ENCODE measurements around the gene ZNF385A.
A peak's percentile ranks its signal among the peaks of the same experiment; 100 is the strongest.

Gene ZNF385A, protein sequence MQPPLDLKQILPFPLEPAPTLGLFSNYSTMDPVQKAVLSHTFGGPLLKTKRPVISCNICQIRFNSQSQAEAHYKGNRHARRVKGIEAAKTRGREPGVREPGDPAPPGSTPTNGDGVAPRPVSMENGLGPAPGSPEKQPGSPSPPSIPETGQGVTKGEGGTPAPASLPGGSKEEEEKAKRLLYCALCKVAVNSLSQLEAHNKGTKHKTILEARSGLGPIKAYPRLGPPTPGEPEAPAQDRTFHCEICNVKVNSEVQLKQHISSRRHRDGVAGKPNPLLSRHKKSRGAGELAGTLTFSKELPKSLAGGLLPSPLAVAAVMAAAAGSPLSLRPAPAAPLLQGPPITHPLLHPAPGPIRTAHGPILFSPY
- 0.41 to 0.65 reads per million in 2 donors for total RNA-seq

DNA sequence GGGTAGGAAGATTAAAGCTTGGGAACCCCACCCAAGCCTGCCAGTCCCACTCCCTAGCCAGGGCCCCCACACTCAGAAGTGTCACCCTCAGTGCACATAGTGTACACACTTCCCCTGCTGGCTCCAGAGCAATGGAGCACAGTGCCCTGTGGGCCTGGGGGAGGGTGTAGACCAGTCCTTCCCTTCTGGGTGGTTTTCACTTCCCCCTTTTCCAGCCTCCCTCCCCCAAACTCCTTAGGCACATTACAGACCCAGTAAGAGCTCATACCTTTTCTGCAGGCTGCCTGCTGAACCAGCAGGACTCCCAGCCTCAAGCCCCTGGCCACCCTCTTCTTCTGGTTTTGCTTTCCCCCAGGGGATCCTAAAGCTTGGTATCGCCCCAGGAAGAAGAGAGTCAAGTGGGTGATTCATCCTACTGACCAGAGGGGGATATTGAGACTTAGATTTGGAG lies at the start of gene ZNF385A:
Gene ZNF385A, minus strand, starts transcription at position 143 of the 451 bp plus-strand sequence. CDS start 219 bp downstream, outside the sequence.
- DNase-seq: no peak

DNA sequence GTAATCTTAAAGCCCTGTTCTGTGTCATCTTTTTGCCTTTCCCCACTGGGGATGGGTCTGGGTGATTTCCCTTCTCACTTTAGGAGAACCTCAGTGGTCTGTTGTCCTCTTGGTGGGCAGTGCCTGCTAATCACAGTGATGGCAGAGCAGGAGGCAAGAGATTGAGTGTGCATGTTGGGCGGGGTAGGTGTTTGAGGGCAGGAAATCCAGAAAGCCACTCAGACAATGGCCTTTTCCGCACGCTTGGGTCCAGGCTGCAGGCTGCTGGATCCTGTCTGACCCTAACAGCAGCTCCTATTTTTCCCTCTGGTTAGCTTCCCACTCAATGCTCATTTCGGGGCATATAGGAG lies 48.3 kb upstream of the ZNF385A start:
- no peak for DNase-seq

DNA sequence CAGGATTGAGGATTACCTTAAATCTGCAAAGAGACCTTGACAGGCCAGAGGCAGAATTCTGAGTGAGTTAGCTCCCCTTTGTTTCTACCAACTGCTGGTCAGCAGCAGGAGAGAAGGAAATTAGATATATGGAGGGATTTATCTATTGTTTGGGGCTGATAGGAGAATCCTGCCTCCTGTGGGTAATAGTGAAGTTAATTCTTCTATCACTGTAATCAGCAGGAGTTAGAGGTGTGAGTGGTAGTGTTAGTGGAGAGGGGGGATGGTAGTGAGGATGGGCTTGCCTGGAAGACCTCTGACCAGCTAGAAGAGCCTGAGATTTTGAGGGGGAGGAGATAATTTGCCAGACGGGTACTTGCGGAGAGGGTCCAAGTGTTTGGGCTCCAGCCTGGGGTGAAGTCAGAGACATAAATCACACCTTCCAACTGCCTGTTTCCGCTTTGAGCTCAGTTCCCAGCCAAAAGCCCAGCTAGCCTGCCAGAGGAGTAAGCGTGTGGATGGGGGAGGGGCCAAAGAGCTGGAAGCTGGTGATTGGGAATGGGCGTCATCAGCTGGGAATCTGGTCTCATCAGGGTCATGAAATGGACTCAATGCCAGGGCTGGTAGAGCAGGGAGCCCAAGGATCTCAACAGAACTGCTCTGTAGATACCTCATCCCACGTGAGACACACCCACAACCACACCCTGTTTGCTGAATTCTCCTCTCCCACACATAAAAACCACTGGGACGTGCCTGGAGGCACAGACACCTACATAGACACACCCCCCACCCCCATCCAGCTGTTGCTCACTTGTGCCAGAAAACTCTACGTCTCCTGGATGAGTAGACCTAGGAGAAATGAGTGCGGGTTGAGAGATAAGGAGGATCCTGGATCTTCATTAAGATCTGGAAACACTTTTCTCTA lies 47.6 kb upstream of the ZNF385A start:
- DNase-seq: no peak

DNA sequence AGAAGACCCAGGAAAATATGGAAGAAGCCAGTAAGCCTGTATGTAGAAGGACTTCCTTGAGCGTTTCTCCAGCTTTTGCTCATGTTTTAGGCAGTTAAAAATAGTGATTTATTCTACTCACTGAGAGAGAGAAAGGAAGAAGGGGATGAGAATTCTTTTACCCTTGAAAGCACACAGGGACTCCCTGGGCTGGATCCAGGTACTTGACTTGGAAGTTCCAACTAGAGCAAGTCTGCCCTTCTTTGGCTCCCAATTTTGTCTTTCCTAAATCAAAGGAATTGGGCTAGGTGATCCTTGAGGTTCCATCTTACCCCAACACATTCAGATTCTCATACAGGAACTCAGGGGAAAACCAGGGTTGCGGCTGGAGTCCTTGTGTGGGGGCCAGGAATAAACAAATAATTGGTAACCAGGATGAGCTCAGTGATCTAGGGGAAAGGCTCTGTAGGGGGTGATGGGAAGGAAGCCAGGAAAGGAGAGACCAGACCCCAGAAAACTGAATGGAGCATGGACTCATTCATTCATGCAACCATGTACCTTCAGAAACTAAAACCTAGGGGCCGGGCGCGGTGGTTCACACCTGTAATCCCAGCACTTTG lies 46.0 kb upstream of the ZNF385A start:
- DNase-seq: no peak

DNA sequence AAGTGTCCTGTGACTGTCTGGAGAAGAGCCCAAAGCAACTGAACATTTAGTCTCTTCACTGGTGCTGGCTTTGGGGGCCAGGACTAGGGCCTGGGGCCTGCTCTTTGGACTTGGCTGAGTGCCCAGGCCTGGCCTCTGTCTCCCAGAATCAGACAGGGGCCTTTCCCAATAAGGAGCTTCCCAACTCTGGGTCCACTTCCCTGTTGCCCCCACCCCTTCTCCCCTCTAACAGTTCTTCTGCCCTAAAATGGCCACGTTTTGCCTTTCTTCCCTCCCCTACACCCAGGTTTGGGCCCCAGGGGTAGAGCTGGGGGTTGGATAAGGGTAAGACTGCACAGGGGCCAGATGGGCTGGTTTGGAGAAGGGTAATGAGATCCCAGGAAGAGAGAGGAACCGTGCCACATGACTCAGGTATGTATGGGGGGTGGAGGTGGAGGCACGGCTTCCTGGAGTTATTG lies 44.5 kb upstream of the ZNF385A start:
- no peak for DNase-seq

DNA sequence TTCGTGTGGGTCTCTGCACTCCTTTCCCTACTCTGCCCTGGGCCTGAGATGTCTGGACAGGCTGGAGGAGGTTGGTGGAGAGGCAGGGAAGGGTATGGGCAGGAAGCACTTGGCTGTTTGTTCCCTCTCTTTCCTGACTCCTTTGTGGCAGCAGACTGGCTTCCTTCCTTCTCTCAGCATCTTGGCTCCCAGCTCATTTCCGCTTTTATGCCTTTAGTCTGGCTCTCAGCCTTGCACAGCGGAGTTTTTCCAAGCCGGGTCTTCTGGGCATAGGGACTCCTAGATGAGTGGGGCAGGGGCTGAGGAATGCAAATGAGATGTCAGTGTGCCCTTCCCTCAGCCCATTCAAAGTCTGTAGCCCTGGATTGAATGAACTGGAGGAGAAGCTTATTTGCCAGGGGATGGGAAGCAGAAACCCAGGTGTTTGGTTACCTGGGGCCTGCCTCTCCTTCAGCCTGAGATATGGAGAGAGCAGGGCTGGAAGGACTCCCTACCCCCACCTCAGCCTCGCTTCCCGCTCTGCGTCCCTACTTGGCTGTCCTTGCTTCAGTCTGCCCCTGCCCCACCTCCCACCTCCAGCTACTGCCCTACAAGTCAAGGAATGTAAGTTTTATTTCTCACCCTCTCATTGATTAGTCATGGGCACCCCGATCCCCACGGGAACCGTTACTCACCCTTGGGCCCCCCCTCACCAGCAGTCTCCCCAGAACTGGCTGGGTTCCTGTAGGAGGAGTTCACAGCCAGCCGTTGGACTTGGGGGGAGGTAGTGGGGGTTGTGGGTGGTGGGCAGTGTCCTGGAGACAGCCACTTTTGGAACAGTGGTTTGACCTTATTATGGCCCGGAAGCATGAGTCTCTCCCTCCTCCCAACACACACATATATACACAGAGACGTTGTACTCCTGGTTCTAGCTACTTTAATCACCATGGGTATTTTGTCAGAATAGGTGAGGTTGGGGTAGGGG lies 43.8 kb upstream of the ZNF385A start:
- DNase-seq: no peak

DNA sequence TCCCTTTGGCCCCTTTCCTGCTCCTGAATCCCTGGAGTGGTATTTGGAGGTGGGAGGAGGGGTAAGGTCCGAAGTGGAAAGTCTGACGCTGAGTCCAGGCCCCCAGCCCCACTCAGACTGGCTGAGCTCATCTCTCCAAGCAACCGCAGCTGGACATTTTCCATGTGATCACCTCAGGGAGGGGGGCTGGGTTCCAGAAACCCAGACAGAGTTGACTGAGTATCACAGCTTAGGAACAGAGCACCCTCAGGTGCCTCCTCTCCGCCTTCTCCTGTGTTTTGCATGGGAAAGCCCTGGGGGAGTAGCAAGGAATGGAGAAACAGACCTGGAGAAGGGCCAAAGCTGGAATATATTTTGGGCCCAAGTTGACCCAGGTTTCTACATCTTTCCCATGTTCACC lies 42.6 kb upstream of the ZNF385A start:
- no peak for DNase-seq

DNA sequence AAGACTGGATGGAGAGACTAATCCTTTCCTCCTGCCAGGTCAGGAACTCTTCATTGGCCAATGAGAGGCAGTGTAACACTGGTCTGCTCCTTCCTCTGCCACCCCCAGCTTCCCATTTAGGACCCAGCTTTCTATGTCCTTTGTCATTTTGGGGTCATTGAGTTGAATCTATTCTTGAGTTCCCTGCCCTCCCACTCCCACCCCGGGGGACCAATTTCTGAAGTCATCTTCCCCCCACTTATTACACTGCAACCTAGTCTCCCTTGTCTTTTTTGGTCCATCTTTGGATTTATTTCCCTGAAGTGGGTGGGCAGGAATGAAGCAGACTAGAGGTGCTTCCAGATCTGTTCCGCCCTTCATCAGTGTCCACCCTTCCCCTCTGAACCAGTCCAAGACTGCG lies 42.2 kb upstream of the ZNF385A start:
- DNase-seq: no peak

DNA sequence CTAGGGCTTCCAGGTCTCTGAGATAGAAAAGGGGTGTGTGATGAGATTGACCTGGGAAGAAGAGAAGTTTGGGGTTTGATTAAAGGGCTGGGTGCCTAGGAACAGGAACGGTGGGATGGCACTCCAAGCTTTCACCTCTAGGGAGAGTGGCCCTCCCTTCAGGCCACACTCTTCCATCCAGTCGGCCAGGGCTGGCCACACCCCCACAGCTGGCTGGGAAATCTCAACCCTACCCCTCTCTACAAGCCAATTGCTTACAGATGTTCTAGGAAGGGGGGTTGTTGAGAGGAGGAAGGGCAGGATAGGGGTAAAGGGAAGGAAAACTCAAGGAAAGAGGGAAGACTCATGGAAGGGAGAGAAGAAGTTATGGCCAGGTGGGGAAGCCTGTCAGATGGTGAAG lies 41.2 kb upstream of the ZNF385A start:
- no peak for DNase-seq

DNA sequence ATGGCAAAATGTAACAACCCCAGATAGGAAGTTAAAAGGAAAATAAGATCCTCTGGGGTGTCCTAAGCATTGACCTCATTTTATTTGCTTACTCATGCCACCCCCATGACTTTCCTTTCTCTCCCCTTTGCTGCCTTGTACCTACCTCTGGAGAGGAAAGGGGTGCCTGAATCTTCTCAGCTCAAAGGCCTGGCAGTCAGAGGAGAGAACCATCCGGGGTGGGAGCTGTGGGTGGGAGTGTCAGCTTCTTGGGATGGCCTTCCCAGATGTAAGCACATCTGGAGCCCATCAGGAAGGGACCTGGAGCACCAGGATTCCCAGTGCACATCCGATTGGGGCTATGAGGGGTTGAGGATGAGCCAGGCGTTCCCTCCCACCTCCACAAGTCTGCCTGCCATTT lies 39.7 kb upstream of the ZNF385A start:
- DNase-seq: no peak

DNA sequence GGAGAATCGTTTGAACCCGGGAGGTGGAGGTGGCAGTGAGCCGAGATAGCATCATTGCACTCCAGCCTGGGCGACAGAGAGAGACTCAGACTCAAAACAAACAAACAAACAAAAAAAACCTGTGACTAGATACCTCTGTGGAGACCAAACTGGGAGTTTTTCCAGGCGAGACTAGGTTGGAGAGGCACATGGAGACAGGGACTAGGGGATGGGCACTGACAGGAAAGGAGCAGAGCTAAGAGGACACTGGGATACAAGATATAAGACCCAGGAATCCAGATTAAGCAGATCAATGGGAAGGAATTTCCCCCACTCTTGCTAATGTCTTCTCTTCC lies 39.2 kb upstream of the ZNF385A start:
- no peak for DNase-seq

DNA sequence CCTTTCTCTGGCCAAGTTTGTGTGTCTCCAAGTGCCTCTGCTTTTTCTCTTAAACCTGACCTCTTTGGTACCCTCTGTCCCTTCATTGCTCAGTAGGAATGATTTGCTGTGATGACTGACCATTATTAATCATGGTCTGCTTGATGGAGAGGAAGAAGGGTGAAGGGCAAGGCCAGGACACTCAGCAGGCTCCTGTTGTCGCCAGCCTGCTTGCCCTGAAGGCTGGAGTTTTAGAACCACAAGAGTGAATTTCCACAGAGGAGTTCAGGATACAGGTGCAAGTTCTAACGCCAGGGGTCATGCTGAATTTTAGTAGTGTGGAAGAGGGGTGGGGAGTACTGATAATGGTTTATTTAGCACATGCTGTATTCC lies 37.3 kb upstream of the ZNF385A start:
- no peak for DNase-seq

DNA sequence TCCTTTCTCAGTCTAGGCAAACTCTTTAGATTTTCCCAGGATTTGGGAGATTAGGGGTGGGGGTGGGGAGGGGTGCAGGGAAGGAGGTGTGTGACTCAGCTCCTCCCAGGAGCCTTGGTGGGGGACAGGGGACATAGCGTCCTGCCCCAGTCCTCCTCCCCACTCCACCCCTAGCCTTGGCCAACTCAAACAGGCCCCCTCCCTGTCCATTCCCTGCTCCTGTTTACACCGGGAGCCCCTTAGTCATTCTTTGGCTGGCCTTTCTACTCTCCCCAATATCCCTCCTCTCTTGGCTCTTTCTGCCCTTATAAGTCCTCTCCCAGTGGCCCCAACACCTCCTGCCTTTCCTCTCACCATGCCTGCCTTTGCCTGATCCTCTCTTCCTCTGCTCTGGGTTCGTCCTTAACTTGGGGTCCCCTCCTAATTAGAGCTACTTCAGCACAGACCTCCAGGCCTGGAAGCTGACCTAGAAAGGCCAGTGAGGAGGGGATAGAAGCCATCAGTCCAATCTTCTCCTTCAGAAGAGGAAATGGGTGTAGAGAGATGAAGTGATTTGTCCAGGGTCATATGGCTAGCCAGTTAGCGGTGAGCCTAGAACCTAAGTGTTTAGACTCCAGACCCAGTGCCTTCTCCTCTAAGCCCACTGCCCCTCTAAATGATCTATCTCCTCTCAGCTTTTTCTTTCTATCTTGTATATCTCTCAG lies 36.8 kb upstream of the ZNF385A start:
- DNase-seq: no peak

DNA sequence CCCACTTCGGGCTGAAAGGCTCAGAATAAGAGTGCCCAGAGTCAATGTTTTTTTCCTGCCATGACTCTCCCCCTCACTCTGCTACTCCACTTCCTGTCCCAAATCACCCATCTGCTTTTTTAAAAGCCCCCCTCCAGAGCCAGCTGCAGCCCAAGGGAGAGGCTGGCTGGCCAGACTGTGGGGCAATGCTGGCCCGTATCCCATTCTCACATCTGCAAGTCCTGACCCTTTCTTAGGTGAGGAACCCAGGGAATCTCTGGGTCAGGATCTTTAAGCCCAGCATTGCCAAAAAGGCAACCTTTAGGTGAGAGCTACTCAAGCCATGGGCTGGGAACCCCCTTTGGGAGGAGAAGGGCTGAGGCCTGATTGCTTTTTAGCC lies 36.2 kb upstream of the ZNF385A start:
- no peak for DNase-seq

DNA sequence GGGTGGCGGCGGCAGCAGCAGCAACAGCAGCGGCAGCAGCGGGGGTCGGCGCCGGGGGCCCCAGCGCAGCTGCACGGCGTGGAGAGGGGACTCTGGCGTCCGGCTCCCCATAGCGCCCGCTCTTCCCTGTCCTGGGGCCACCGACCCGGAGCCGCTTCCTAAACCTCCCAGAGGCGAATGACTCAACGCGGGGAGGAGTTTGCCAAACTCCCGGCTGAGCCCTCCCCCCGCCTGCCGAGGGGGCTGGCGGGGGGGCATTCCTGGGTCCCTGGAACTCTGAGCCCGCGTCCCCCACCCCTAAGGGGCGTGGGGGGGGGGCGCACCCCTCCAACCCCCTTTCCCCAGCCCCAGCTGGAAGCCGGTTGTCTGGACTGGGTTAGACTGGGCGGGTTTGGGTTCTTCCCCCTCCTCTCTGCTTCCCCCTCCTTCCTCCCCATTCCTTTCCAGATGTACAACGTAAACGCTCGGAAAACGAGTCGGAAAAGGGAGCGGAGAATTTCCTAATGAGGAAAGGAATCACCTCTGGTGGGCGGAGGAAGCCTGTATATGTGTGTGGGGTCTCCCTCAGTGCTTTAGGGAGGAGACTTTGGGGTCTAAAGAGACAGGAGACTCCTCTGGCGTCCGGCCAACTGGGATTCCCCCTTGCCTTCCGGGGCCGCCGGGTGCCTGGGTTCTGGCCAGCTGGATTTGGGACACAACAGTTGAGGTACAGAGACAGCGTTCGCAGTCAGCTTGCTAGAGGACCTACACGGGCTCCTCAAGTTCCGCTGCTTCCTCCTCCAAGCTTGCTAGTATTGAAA lies 34.8 kb upstream of the ZNF385A start, which contains the start of gene ITGA5:
Gene ITGA5, minus strand, starts transcription at position 179 of the 800 bp plus-strand sequence. Its CDS starts 68 bp downstream, at position 111.
- peak; percentile 25 for DNase-seq

DNA sequence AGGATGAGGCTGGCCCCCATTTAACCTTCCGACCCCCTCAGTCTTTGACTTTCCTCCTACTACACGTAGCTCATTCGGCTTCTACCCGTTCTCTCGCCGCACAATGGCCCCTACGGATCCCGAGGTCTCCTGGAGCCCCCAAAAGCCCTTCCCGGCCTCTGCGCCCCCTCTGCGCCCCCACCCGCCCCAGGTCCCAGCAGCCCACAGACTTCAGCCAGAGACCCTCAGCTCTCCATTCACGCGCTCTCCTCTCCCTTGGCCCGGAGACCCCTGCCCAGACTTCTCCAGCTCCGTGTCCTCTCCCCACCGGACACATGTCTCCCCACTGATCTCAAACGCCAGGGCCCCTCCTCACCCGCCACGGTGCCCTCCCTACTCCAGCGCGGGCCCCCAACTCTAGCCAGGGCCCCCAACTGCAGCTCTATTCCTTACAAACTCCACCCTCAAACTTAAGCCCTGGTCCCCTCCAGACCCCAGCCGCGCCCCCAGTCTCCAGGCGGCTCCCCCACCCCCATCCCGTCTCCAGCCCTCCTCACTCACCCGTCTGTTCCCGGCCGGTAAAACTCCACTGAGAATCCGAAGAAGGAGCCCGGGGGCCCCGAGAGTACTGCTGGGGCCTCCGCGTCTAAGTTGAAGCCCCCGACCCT lies 34.0 kb upstream of the ZNF385A start:
- DNase-seq: no peak

DNA sequence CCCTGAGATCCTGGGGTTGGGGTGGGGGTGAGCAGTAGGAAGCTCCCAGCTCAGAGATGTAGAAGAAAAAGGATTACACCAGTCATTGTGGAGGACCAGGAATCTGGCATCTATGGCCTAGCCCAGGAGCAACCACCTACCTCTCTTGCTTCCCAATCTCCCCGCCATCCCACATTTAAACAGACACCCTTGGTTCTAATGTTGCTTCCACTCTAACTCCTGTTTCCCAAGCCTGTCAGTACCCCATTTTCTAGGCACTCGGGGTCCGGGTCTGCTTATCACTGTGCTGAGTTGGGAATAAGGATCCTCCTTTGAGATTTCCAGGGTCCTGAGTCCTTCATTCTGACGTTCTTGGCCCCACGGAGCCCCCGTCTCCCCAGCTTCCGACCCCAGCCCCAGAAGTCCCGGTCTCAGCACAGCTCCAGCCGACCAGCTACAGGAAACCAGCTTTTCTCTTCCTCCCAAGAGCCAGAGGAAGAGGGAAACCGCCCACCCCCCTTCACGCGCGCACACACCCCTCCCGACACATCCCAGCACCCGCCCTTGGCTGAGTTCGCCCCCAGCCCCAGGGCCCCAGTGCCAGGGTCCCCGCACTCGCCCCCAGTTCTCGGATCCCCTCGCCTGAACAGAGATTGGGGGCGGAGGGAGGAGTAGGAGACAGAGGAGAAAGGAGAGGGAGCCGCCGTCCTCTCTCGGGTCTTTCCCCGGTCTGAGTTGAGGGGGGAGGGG lies 33.3 kb upstream of the ZNF385A start:
- peak; percentile 16 for DNase-seq

DNA sequence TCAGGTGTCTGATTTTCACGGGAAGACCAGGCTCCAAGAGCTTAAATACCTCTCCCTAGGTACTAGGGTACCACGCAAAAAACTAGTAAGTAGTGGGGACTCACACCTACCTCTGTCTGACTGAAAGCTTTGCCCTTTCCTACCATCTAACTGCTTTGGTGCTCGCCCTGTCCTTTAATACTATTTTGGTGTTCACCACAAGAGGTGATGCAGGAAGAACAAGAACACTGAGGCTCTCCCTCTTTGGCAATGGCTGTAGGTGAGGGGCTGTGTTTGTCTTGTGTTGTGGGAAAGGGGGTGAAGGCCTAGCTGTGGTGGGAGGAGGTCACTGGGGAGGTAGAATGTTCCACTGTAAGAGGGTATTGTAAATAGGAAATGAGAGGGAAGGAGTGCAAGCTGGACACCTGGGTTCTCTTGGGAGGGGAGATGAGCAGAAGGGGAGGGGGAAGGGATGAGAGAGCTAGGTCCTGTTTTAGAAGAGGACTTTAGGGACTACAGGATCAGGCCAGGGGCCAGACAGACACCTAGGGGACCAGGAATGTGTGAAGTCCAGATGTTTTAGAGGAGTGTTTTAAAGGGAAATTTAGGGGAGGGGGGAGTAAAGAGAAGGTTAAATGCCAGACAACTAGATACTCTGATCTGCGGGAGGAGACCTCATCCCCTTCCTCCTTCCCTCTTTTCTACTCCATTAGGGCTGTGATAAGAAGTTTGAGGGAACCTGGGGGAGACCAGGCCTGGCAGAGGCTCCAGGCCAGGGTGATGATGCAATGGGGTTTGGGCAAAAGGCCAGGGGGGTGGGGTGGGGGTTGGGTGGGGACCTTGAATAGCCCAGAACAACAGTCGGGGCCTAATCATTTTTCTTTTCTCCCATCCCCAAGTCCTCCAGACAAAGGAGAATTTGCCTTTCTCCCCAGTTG lies 32.4 kb upstream of the ZNF385A start:
- no peak for DNase-seq

All from activated gamma-delta T cell (primary cell).